GM12891 (cell line): ENCODE measurements around the gene GFRA1.
"Not testable (repeated sequence)": the region's sequence is repeated elsewhere in the genome, so short reads cannot be mapped to it uniquely, and the experiment has no call there.

Experiments
- DNase-seq: peaks from one replicate; pipeline ENCODE4 v3.0.0; 2011; ENCODE audit warnings: low spot score; ENCODE audit not compliant: insufficient read length
- FAIRE-seq: peaks from 2 replicates; lab custom pipeline; 2011; peaks lifted over from hg19 to GRCh38; lab: Jason Lieb, UNC
- PAX5 ChIP-seq: IDR thresholded peaks from 2 replicates; pipeline ENCODE4 v1.6.1; 2011; ENCODE audit warnings: low read length, moderate library complexity, mild to moderate bottlenecking; ENCODE audit not compliant: insufficient read depth, severe bottlenecking
- POLR2A ChIP-seq: IDR thresholded peaks from 2 replicates; pipeline ENCODE4 v1.6.1; 2011; ENCODE audit warnings: low read depth, low read length, control low read depth
- POLR2AphosphoS5 ChIP-seq: IDR thresholded peaks from 2 replicates; pipeline ENCODE4 v1.6.1; 2011; ENCODE audit warnings: low read depth, low read length, control low read depth
- POU2F2 ChIP-seq: IDR thresholded peaks from 2 replicates; pipeline ENCODE4 v1.6.1; 2011; ENCODE audit warnings: low read depth, mild to moderate bottlenecking, control low read depth, low read length, moderate library complexity
- SPI1 ChIP-seq: IDR thresholded peaks from 2 replicates; pipeline ENCODE4 v1.6.1; 2011; ENCODE audit warnings: low read depth, low read length, control low read depth
- TAF1 ChIP-seq: IDR thresholded peaks from 2 replicates; pipeline ENCODE4 v1.6.1; 2011; ENCODE audit warnings: low read depth, low read length, control low read depth

GFRA1 gene

GRCh38 chr10:116069856-116070255 is 203.2 kb downstream of the GFRA1 start:
- FAIRE-seq (no peak), DNase-seq (no peak)
- TF ChIP-seq POU2F2 (no peak), PAX5 (no peak), POLR2A (no peak), TAF1 (no peak), SPI1 (no peak), POLR2AphosphoS5 (no peak)

GRCh38 chr10:116067825-116068224 is 205.2 kb downstream of the GFRA1 start:
- no peak for FAIRE-seq
- TF ChIP-seq POLR2AphosphoS5 (no peak), PAX5 (no peak), SPI1 (no peak), POU2F2 (no peak), TAF1 (no peak), POLR2A (no peak)
- DNase-seq: no peak

DNA sequence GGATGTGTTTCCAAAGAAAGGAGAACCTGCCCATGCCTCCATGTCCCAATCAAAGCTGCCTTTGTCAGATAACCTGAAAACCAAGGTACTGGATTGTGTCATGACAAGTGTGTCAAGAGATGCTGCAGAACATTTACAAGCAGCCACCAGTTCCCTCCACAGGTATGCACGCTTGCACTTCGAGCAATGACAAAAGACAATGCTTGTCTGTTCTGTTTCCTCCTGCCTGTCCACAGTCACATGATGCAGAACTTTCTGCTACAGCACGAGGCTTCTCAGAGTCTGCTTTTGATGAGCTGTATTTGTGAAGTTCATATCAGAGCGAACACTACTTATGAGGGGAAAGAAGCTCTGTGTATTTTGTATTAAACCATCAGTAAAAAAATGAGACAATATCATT is 209.9 kb downstream of the GFRA1 start:
- no peak for TF ChIP-seq POU2F2
- TF ChIP-seq PAX5: no peak
- no peak for TF ChIP-seq SPI1
- no peak for TF ChIP-seq POLR2AphosphoS5
- no peak for TF ChIP-seq POLR2A
- TF ChIP-seq TAF1: no peak
- FAIRE-seq (no peak), DNase-seq (no peak)

DNA sequence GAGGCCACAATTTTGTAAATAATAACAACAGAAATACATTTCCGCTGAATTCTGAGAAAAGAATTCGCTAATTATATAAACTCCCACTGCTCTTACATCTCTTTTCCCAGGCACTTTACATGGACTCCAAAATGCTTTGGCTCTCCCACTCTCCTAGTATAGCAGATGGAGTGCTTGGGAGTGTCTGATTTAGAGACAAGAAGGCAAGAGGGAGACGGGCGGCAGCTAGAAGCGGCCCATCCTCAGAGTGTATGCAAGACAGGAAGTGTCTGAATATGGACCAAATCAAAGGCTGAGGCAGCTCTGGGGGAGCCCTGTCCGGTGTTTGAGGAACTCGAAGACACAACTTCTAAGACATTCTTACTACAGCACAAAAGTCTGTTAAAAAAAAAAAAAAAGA is 212.1 kb downstream of the GFRA1 start:
- no peak for TF ChIP-seq POLR2A
- TF ChIP-seq SPI1: no peak
- TF ChIP-seq POLR2AphosphoS5: no peak
- FAIRE-seq: no peak
- DNase-seq: no peak

DNA sequence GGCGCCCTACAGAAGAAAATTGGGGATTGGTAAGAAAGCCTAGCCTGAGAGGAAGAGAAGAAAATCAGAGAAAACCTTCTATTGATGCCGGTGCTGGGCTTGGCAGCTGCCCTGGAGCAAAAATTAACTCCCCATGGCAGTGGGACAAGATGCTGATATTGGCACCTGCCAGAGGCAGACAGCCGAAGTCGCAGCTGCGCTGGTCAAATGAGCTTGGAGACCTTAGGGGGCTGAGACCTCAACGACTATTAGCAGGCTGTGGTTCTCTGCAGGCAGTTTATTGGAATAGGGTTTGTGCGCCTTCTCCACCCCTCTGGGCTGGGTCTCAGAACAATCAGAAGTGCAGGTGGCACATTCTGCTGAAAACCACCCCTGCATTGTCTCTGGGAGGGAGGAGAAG is 213.7 kb downstream of the GFRA1 start:
- no peak for TF ChIP-seq POLR2A
- TF ChIP-seq POLR2AphosphoS5: no peak
- TF ChIP-seq POU2F2: no peak
- FAIRE-seq (no peak), DNase-seq (no peak)

GRCh38 chr10:116056445-116057293 is 216.3 kb downstream of the GFRA1 start:
- no peak for FAIRE-seq
- TF ChIP-seq POLR2AphosphoS5 (no peak), SPI1 (no peak), PAX5 (no peak), TAF1 (no peak), POLR2A (no peak), POU2F2 (no peak)
- no peak for DNase-seq

DNA sequence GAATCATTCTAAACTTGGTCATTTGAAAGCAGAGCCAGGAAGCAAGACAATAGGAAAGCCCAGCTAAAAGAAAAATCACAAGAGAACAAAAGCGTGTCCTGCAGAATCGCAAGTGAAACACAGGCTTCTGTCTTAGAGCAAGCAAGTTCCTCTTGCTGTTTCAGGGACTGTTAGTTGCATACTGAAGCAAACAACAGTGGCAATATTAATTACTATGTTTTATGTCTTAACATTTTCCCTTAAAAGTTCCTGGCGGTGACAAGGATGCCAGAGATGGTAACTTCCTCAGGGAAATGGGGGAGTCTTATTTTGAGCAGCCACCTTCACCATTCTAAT is 217.1 kb downstream of the GFRA1 start:
- DNase-seq (no peak), FAIRE-seq (no peak)
- TF ChIP-seq TAF1: no peak

DNA sequence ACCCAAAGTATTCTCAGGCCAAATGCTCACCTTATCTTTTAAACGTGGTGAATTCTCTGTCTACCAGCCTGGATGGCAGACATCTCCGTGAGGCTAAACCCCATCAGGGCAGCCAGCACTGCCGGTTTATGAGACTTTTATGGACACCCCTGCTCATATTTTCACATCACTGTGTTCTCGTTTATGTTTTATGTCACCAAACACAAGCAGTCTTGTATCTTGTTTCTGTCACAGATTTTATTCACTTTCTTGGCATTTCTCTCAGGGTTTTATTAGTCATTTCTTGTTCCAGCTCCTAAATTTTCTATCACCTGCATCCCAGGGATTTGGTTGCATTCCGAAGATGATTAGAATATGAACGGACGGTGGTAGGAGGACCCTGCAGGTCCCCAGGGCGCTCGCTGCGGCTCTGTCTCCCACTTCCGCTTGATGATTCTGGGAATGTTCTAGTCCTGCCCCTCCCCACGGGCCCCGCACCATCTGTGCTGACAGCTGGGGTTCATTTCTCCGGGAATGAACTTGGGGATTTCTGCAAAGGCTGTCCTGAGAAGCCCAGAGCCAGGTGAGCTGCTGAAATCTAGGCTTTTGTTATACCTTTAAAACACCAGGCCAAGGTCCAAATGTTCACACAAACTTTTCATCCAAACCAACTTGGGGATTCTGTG is 217.6 kb downstream of the GFRA1 start:
- FAIRE-seq (no peak), DNase-seq (no peak)
- no peak for TF ChIP-seq SPI1
- TF ChIP-seq POLR2A: no peak
- TF ChIP-seq PAX5: no peak
- TF ChIP-seq POU2F2: no peak
- TF ChIP-seq POLR2AphosphoS5: no peak
- no peak for TF ChIP-seq TAF1

GRCh38 chr10:116053910-116054309 is 219.1 kb downstream of the GFRA1 start:
- no peak for TF ChIP-seq POU2F2
- no peak for TF ChIP-seq SPI1
- TF ChIP-seq PAX5: no peak
- TF ChIP-seq POLR2A: no peak
- TF ChIP-seq TAF1: no peak
- no peak for TF ChIP-seq POLR2AphosphoS5
- DNase-seq (no peak), FAIRE-seq (no peak)

- FAIRE-seq, DNase-seq: not testable (repeated sequence)
Measured at GRCh38 chr10:116053009-116053730, 219.8 kb downstream of the GFRA1 start.

DNA sequence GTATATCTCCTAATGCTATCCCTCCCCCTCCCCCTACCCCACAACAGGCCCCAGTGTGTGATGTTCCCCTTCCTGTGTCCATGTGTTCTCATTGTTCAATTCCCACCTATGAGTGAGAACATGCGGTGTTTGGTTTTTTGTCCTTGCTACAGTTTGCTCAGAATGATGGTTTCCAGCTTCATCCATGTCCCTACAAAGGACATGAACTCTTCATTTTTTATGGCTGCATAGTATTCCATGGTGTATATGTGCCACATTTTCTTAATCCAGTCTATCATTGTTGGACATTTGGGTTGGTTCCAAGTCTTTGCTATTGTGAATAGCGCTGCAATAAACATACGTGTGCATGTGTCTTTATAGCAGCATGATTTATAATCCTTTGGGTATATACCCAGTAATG is 220.5 kb downstream of the GFRA1 start:
- not testable (repeated sequence) for DNase-seq, FAIRE-seq
